Measurements from ENCODE around the gene UBE2V1.

Gene UBE2V1

DNA sequence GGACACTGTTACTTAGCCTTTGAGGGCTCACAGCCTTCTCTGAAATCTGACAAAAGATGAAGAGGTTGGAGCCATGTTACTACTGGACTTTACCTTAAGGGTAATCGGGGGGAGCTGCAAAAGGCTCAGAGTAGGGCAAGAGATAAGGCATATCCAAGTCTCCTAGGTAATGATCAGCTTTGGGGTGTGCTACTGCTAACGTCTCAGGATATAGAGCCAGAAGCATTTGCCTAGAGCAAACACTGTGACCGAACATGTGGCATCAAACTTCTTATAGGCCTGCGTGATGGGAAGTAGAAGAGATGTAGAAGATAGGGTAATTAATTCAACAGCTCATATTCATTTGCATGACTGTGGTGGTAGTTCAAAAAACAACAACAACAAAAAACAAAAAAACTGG is 11.1 kb downstream of the UBE2V1 start:
- no peak for TF ChIP-seq CTCF (IDR thresholded peaks at IDR 0.05; ENCODE audit: low read depth, low read length)

GRCh38 chr20:50101281-50101680 is 11.7 kb downstream of the UBE2V1 start:
- TF ChIP-seq CTCF (IDR thresholded peaks at IDR 0.05; ENCODE audit: low read depth, low read length) = no peak
- H3K4me3 ChIP-seq (ENCODE audit: low read depth, low read length) = no peak overlapping the region

More for the DNA sequence above, 11.1 kb downstream of the UBE2V1 start:
- no peak overlapping the region for H3K4me3 ChIP-seq (ENCODE audit: low read depth, low read length)

DNA sequence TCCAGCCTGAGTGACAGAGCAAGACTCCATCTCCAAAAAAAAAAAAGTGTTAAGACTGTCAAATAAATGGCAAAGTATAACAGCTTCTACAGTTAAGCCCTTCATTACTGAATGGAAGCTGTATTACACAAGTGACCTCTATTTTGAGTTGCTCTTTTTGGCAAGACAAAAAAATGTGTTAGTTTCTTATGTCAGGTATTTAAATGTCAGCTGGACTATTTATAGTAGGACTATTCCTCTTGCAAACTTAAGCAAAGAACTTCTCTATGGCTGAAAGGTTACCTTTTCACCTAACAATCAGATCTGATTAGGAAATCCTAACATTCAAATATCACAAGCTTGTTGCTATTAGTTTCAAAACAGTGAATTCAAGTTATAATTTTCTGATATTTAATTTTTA is 12.4 kb downstream of the UBE2V1 start:
- no peak overlapping the region for H3K4me3 ChIP-seq (ENCODE audit: low read depth, low read length)

DNA sequence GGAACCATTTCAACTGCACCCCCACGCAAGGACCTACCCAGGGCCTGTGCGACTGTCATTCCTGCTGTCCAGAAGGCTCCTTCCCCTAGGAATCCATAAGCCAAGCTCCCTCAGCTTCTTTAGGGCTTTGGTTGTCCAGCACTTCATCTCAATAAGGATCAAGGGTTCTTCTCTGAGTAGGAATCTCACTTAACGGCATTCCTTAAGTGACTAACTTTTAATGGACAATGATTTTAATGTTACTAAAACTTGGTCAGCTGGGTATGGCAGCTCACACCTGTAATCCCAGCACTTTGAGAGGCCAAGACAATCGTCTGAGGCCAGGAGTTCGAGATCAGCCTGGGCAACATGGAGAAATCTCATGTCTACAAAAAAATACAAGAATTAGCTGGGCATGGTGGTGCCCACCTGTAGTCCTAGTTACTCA is 13.4 kb downstream of the UBE2V1 start:
- H3K4me3 ChIP-seq (ENCODE audit: low read depth, low read length) = no peak overlapping the region
- TF ChIP-seq CTCF (IDR thresholded peaks at IDR 0.05; ENCODE audit: low read depth, low read length) = no peak

More for the DNA sequence above, 12.4 kb downstream of the UBE2V1 start:
- no peak for TF ChIP-seq CTCF (IDR thresholded peaks at IDR 0.05; ENCODE audit: low read depth, low read length)

GRCh38 chr20:50099113-50099512 is 13.8 kb downstream of the UBE2V1 start:
- H3K4me3 ChIP-seq (ENCODE audit: low read depth, low read length) = no peak overlapping the region
- no peak for TF ChIP-seq CTCF (IDR thresholded peaks at IDR 0.05; ENCODE audit: low read depth, low read length)

- TF ChIP-seq CTCF (IDR thresholded peaks at IDR 0.05; ENCODE audit: low read depth, low read length) = no peak
These were observed 14.7 kb downstream of the UBE2V1 start for GRCh38 chr20:50098259-50098658.

DNA sequence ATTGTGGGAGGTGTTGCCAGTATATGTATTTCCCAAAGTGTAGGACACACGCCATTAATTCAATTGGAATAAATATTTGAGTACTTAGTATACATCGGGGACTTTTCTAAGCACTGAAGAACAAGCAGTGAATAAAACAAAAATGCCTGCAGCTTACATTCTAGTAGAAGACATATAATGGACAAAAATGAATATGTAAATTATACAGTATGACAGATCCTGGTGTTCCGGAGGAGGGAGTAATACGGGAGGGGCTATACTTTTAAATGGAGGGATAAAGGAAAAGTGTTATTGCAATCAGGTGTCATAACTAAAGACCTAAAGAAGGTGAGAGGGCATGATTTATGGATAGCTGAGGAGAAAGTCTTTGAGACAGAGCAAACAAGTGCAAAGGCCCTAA is 15.1 kb downstream of the UBE2V1 start:
- H3K4me3 ChIP-seq (ENCODE audit: low read depth, low read length) = no peak overlapping the region
- no peak for TF ChIP-seq CTCF (IDR thresholded peaks at IDR 0.05; ENCODE audit: low read depth, low read length)

More at GRCh38 chr20:50098259-50098658, 14.7 kb downstream of the UBE2V1 start:
- H3K4me3 ChIP-seq (ENCODE audit: low read depth, low read length) = no peak overlapping the region
